Measurements from ENCODE around the gene PKP4.

The PKP4 gene

GRCh38 chr2:158539176-158540005, 82.6 kb downstream of the PKP4 start:
- CTCF ChIA-PET: no interaction called here
- peaks cover 0 to 12% (median 5%) of the 10 kb centered on the region in 4 experiments for H3K36me3 ChIP-seq (ENCODE audit: control insufficient read depth in 4 of 4, insufficient read depth in 4 of 4, low read length in 3 of 4)
- no peak overlapping the region for H3K4me3 ChIP-seq (ENCODE audit: control insufficient read depth in 1 of 7, extremely low read depth in 1 of 7, insufficient read depth in 4 of 7, low read depth in 2 of 7, low read length in 6 of 7)
- no peaks in the 10 kb centered on the region for H3K9me3 ChIP-seq (ENCODE audit: control extremely low read depth in 1 of 5, control insufficient read depth in 4 of 5, insufficient read depth in 2 of 5, low read depth in 1 of 5, low read length in 4 of 5)
- POLR2A ChIA-PET: no interaction called here
- H3K4me1 ChIP-seq (ENCODE audit: control extremely low read depth in 1 of 4, control insufficient read depth in 4 of 4, insufficient read depth in 4 of 4, low read length in 3 of 4): peaks cover 3 to 9% (median 6%) of the 10 kb centered on the region in 4 experiments
- DNase-seq: peak; percentile 35 to 76 (median 71)
- WGBS (ENCODE audit: insufficient coverage): 100% methylated on average over 1 of the region's 3 CpGs
- no peak overlapping the region for H3K27ac ChIP-seq (ENCODE audit: insufficient read depth in 1 of 2, low read depth in 1 of 2, low read length in 2 of 2, poor library complexity in 1 of 2, severe bottlenecking in 2 of 2)
- no peaks in the 10 kb centered on the region for H3K27me3 ChIP-seq (replicated peaks in 2 of 5; ENCODE audit: control insufficient read depth in 4 of 5, insufficient read depth in 5 of 5, low read length in 4 of 5)

- POLR2A ChIA-PET: no interaction called here
Measured at GRCh38 chr2:158542577-158542976, 85.8 kb downstream of the PKP4 start.

GRCh38 chr2:158543957-158544356, 87.2 kb downstream of the PKP4 start:
- H3K27me3 ChIP-seq (replicated peaks in 2 of 5; ENCODE audit: control insufficient read depth in 4 of 5, insufficient read depth in 5 of 5, low read length in 4 of 5): no peaks in the 10 kb centered on the region
- POLR2A ChIA-PET: no interaction called here
- no peak overlapping the region for H3K27ac ChIP-seq (ENCODE audit: insufficient read depth in 1 of 2, low read depth in 1 of 2, low read length in 2 of 2, poor library complexity in 1 of 2, severe bottlenecking in 2 of 2)
- no CpG with 5 or more reads among the region's 2 CpGs for WGBS (ENCODE audit: insufficient coverage)
- H3K9me3 ChIP-seq (ENCODE audit: control extremely low read depth in 1 of 5, control insufficient read depth in 4 of 5, insufficient read depth in 2 of 5, low read depth in 1 of 5, low read length in 4 of 5): no peaks in the 10 kb centered on the region
- CTCF ChIA-PET: interaction anchor here (1.0 kb wide), 1 partner anchor 202 kb away, joined by 3 read pairs; no protein-coding TSS in a partner anchor
- peaks cover 3 to 10% (median 7%) of the 10 kb centered on the region in 4 experiments for H3K4me1 ChIP-seq (ENCODE audit: control extremely low read depth in 1 of 4, control insufficient read depth in 4 of 4, insufficient read depth in 4 of 4, low read length in 3 of 4)
- no peak for DNase-seq
- peaks cover 0 to 10% (median 7%) of the 10 kb centered on the region in 4 experiments for H3K36me3 ChIP-seq (ENCODE audit: control insufficient read depth in 4 of 4, insufficient read depth in 4 of 4, low read length in 3 of 4)
- H3K4me3 ChIP-seq (ENCODE audit: control insufficient read depth in 1 of 7, extremely low read depth in 1 of 7, insufficient read depth in 4 of 7, low read depth in 2 of 7, low read length in 6 of 7): no peak overlapping the region

More at GRCh38 chr2:158542577-158542976, 85.8 kb downstream of the PKP4 start:
- DNase-seq: no peak
- Histone ChIP-seq H3K9me3 (ENCODE audit: control extremely low read depth in 1 of 5, control insufficient read depth in 4 of 5, insufficient read depth in 2 of 5, low read depth in 1 of 5, low read length in 4 of 5) (no peaks in the 10 kb centered on the region), H3K27ac (ENCODE audit: insufficient read depth in 1 of 2, low read depth in 1 of 2, low read length in 2 of 2, poor library complexity in 1 of 2, severe bottlenecking in 2 of 2) (no peak overlapping the region), H3K4me3 (ENCODE audit: control insufficient read depth in 1 of 7, extremely low read depth in 1 of 7, insufficient read depth in 4 of 7, low read depth in 2 of 7, low read length in 6 of 7) (no peak overlapping the region), H3K27me3 (replicated peaks in 2 of 5; ENCODE audit: control insufficient read depth in 4 of 5, insufficient read depth in 5 of 5, low read length in 4 of 5) (no peaks in the 10 kb centered on the region), H3K4me1 (ENCODE audit: control extremely low read depth in 1 of 4, control insufficient read depth in 4 of 4, insufficient read depth in 4 of 4, low read length in 3 of 4) (peaks cover 3 to 15% (median 9%) of the 10 kb centered on the region in 4 experiments), H3K36me3 (ENCODE audit: control insufficient read depth in 4 of 4, insufficient read depth in 4 of 4, low read length in 3 of 4) (peaks cover 0 to 7% (median 3%) of the 10 kb centered on the region in 4 experiments)
- CTCF ChIA-PET: no interaction called here
- WGBS (ENCODE audit: insufficient coverage): 100% methylated on average over 1 of the region's 1 CpG

- WGBS (ENCODE audit: insufficient coverage): no CpG with 5 or more reads among the region's 1 CpG
- POLR2A ChIA-PET: no interaction called here
- H3K4me3 ChIP-seq (ENCODE audit: control insufficient read depth in 1 of 7, extremely low read depth in 1 of 7, insufficient read depth in 4 of 7, low read depth in 2 of 7, low read length in 6 of 7): no peak overlapping the region
- CTCF ChIA-PET: interaction anchor here (1.0 kb wide), 1 partner anchor 201 kb away, joined by 3 read pairs; no protein-coding TSS in a partner anchor
- peaks cover 0 to 10% (median 6%) of the 10 kb centered on the region in 4 experiments for H3K36me3 ChIP-seq (ENCODE audit: control insufficient read depth in 4 of 4, insufficient read depth in 4 of 4, low read length in 3 of 4)
- no peak for DNase-seq
- peaks cover 0 to 7% (median 2%) of the 10 kb centered on the region in 4 experiments for H3K4me1 ChIP-seq (ENCODE audit: control extremely low read depth in 1 of 4, control insufficient read depth in 4 of 4, insufficient read depth in 4 of 4, low read length in 3 of 4)
- no peaks in the 10 kb centered on the region for H3K9me3 ChIP-seq (ENCODE audit: control extremely low read depth in 1 of 5, control insufficient read depth in 4 of 5, insufficient read depth in 2 of 5, low read depth in 1 of 5, low read length in 4 of 5)
- H3K27me3 ChIP-seq (replicated peaks in 2 of 5; ENCODE audit: control insufficient read depth in 4 of 5, insufficient read depth in 5 of 5, low read length in 4 of 5): no peaks in the 10 kb centered on the region
- H3K27ac ChIP-seq (ENCODE audit: insufficient read depth in 1 of 2, low read depth in 1 of 2, low read length in 2 of 2, poor library complexity in 1 of 2, severe bottlenecking in 2 of 2): no peak overlapping the region
Measured at GRCh38 chr2:158544998-158545397, 88.2 kb downstream of the PKP4 start.

- CTCF ChIA-PET: no interaction called here
- Histone ChIP-seq H3K27me3 (replicated peaks in 2 of 5; ENCODE audit: control insufficient read depth in 4 of 5, insufficient read depth in 5 of 5, low read length in 4 of 5) (no peaks in the 10 kb centered on the region), H3K4me1 (ENCODE audit: control extremely low read depth in 1 of 4, control insufficient read depth in 4 of 4, insufficient read depth in 4 of 4, low read length in 3 of 4) (peaks cover 0 to 7% (median 2%) of the 10 kb centered on the region in 4 experiments), H3K27ac (ENCODE audit: insufficient read depth in 1 of 2, low read depth in 1 of 2, low read length in 2 of 2, poor library complexity in 1 of 2, severe bottlenecking in 2 of 2) (no peak overlapping the region), H3K4me3 (ENCODE audit: control insufficient read depth in 1 of 7, extremely low read depth in 1 of 7, insufficient read depth in 4 of 7, low read depth in 2 of 7, low read length in 6 of 7) (no peak overlapping the region), H3K36me3 (ENCODE audit: control insufficient read depth in 4 of 4, insufficient read depth in 4 of 4, low read length in 3 of 4) (peaks cover 0 to 10% (median 6%) of the 10 kb centered on the region in 4 experiments), H3K9me3 (ENCODE audit: control extremely low read depth in 1 of 5, control insufficient read depth in 4 of 5, insufficient read depth in 2 of 5, low read depth in 1 of 5, low read length in 4 of 5) (no peaks in the 10 kb centered on the region)
- no peak for DNase-seq
- POLR2A ChIA-PET: no interaction called here
- 91% methylated on average over 1 of the region's 2 CpGs for WGBS (ENCODE audit: insufficient coverage)
Measured at GRCh38 chr2:158546412-158547144, 89.8 kb downstream of the PKP4 start.

GRCh38 chr2:158553257-158553656, 96.5 kb downstream of the PKP4 start:
- DNase-seq: no peak
- H3K4me3 ChIP-seq (ENCODE audit: control insufficient read depth in 1 of 7, extremely low read depth in 1 of 7, insufficient read depth in 4 of 7, low read depth in 2 of 7, low read length in 6 of 7): no peak overlapping the region
- 100% methylated on average over 2 of the region's 3 CpGs for WGBS (ENCODE audit: insufficient coverage)
- H3K9me3 ChIP-seq (ENCODE audit: control extremely low read depth in 1 of 5, control insufficient read depth in 4 of 5, insufficient read depth in 2 of 5, low read depth in 1 of 5, low read length in 4 of 5): peaks cover 0 to 7% (median 3%) of the 10 kb centered on the region in 5 experiments
- no peak overlapping the region for H3K27ac ChIP-seq (ENCODE audit: insufficient read depth in 1 of 2, low read depth in 1 of 2, low read length in 2 of 2, poor library complexity in 1 of 2, severe bottlenecking in 2 of 2)
- peaks cover 0 to 15% (median 8%) of the 10 kb centered on the region in 4 experiments for H3K36me3 ChIP-seq (ENCODE audit: control insufficient read depth in 4 of 4, insufficient read depth in 4 of 4, low read length in 3 of 4)
- no peaks in the 10 kb centered on the region for H3K4me1 ChIP-seq (ENCODE audit: control extremely low read depth in 1 of 4, control insufficient read depth in 4 of 4, insufficient read depth in 4 of 4, low read length in 3 of 4)
- no peaks in the 10 kb centered on the region for H3K27me3 ChIP-seq (replicated peaks in 2 of 5; ENCODE audit: control insufficient read depth in 4 of 5, insufficient read depth in 5 of 5, low read length in 4 of 5)
- POLR2A ChIA-PET: interaction anchor here (0.7 kb wide), 1 partner anchor 36 kb away, joined by 5 read pairs; no protein-coding TSS in a partner anchor
- CTCF ChIA-PET: no interaction called here

GRCh38 chr2:158554996-158555395, 98.2 kb downstream of the PKP4 start:
- DNase-seq: no peak
- no peak overlapping the region for H3K27ac ChIP-seq (ENCODE audit: insufficient read depth in 1 of 2, low read depth in 1 of 2, low read length in 2 of 2, poor library complexity in 1 of 2, severe bottlenecking in 2 of 2)
- ChIA-PET POLR2A (no interaction called here), CTCF (no interaction called here)
- peaks cover 0 to 8% (median 4%) of the 10 kb centered on the region in 4 experiments for H3K36me3 ChIP-seq (ENCODE audit: control insufficient read depth in 4 of 4, insufficient read depth in 4 of 4, low read length in 3 of 4)
- no peak overlapping the region for H3K4me3 ChIP-seq (ENCODE audit: control insufficient read depth in 1 of 7, extremely low read depth in 1 of 7, insufficient read depth in 4 of 7, low read depth in 2 of 7, low read length in 6 of 7)
- no peaks in the 10 kb centered on the region for H3K4me1 ChIP-seq (ENCODE audit: control extremely low read depth in 1 of 4, control insufficient read depth in 4 of 4, insufficient read depth in 4 of 4, low read length in 3 of 4)
- no CpG with 5 or more reads among the region's 1 CpG for WGBS (ENCODE audit: insufficient coverage)
- H3K27me3 ChIP-seq (replicated peaks in 2 of 5; ENCODE audit: control insufficient read depth in 4 of 5, insufficient read depth in 5 of 5, low read length in 4 of 5): no peaks in the 10 kb centered on the region
- peaks cover 0 to 7% (median 3%) of the 10 kb centered on the region in 5 experiments for H3K9me3 ChIP-seq (ENCODE audit: control extremely low read depth in 1 of 5, control insufficient read depth in 4 of 5, insufficient read depth in 2 of 5, low read depth in 1 of 5, low read length in 4 of 5)
